HepG2 (cell line): ENCODE data around the gene ST6GALNAC3. TPM values are rescaled to one million over a fixed set of nuclear protein-coding genes. Genes with fewer than 3 reads are reported as not detected.

ENCODE experiments used
- ATAC-seq: fragments of 200-7000 bp; cut with Tn5 transposase; 3 replicates; pipeline ENCODE4 v1.9.1; 2020; ENCODE audit warnings: mild to moderate bottlenecking, moderate library complexity
- Bru-seq: library from RNA; stranded (reverse); fragments of 400-500 nt; gene quantifications from one replicate; lab custom pipeline; 2021; lab: Mats Ljungman, UMichigan
- BruChase-seq, 2 experiments: library from RNA; stranded (reverse); fragments of 400-500 nt; gene quantifications; one replicate each; lab custom pipeline; 2021; lab: Mats Ljungman, UMichigan
- BruUV-seq: library from RNA; stranded (reverse); fragments of 400-500 nt; replicated peaks from 2 replicates; lab custom pipeline; 2021; lab: Mats Ljungman, UMichigan
- CTCF ChIA-PET: fragments of 300-600 bp; formaldehyde crosslinking; extraction: SDS; loops from one replicate; lab custom pipeline; 2021; ENCODE audit warnings: low total read pairs, inconsistent platforms, low intra/inter-chr PET ratio; lab: Yijun Ruan, JAX
- POLR2A ChIA-PET: fragments of 350-600 bp; sonication (Branson Sonifier 250); formaldehyde crosslinking; loops from one replicate; lab custom pipeline; 2020; ENCODE audit warnings: antibody characterized with exemption, inconsistent platforms; lab: Yijun Ruan, JAX
- DNase-seq: peaks from one replicate; pipeline ENCODE4 v3.0.0-alpha.2; 2015; ENCODE audit warnings: low spot score
- FAIRE-seq: peaks from 3 replicates; lab custom pipeline; 2011; peaks lifted over from hg19 to GRCh38; lab: Jason Lieb, UNC
- H2AFZ ChIP-seq: one replicate; pipeline ENCODE4 v1.6.1; 2011; ENCODE audit warnings: low read length, inconsistent platforms
- H3K27ac ChIP-seq: fragments of 300-600 bp; 3 replicates; pipeline ENCODE4 v1.8.0; 2011; ENCODE audit warnings: mixed run types, mild to moderate bottlenecking, mixed read lengths, low read length, inconsistent platforms; ENCODE audit not compliant: insufficient read depth; ENCODE audit errors: extremely low read length
- H3K27me3 ChIP-seq, 2 experiments: fragments of 200-600 bp in 1 of 2; 2 replicates in 1 of 2; 3 replicates in 1 of 2; pipeline versions ENCODE4 v1.6.0 to v1.8.0; 2011; ENCODE audit warnings: low read length in 2 of 2, mild to moderate bottlenecking in 2 of 2, moderate library complexity in 2 of 2, inconsistent platforms in 1 of 2; ENCODE audit not compliant: insufficient read depth in 2 of 2, control insufficient read depth in 1 of 2
- H3K36me3 ChIP-seq, 2 experiments: fragments of 200-600 bp in 1 of 2; replicated peaks in 1 of 2; 2 replicates in 1 of 2; 3 replicates in 1 of 2; pipeline versions ENCODE4 v1.5.1 to v1.8.0; 2011; ENCODE audit warnings: low read length in 2 of 2, inconsistent platforms in 1 of 2; ENCODE audit not compliant: insufficient read depth in 2 of 2, control insufficient read depth in 1 of 2
- H3K4me1 ChIP-seq: 2 replicates; pipeline ENCODE4 v1.5.1; 2012; ENCODE audit warnings: low read length, inconsistent platforms; ENCODE audit not compliant: insufficient read depth
- H3K4me2 ChIP-seq: 2 replicates; pipeline ENCODE4 v1.6.0; 2011; ENCODE audit warnings: low read depth, low read length, inconsistent platforms
- H3K4me3 ChIP-seq, 3 experiments: fragments of 200-600 bp in 1 of 3; sonication (generic), shearing (Covaris generic) in 1 of 3; replicated peaks in 1 of 3; 2 replicates each; pipeline ENCODE4 v1.5.1; 2011 to 2016; ENCODE audit warnings: low read length in 3 of 3, inconsistent platforms in 2 of 3, low read depth in 2 of 3, mild to moderate bottlenecking in 2 of 3, control low read depth in 1 of 3, mixed read lengths in 1 of 3; ENCODE audit not compliant: insufficient read depth in 1 of 3
- H3K79me2 ChIP-seq: one replicate; pipeline ENCODE4 v1.6.1; 2011; ENCODE audit warnings: low read length, inconsistent platforms; ENCODE audit not compliant: insufficient read depth
- H3K9ac ChIP-seq: 2 replicates; pipeline ENCODE4 v1.6.0; 2011; ENCODE audit warnings: mild to moderate bottlenecking, low read depth, low read length, inconsistent platforms; ENCODE audit not compliant: insufficient read depth
- H3K9me3 ChIP-seq: 2 replicates; pipeline ENCODE4 v1.5.1; 2012; ENCODE audit warnings: mild to moderate bottlenecking, low read length
- H4K20me1 ChIP-seq: 2 replicates; pipeline ENCODE4 v1.6.0; 2011; ENCODE audit warnings: inconsistent platforms, mild to moderate bottlenecking, low read length, moderate library complexity; ENCODE audit not compliant: insufficient read depth
- ARNT ChIP-seq: fragments of 450-650 bp; IDR thresholded peaks from 2 replicates; pipeline ENCODE4 v1.6.1; 2017
- ARNT2 ChIP-seq: sonication (generic); formaldehyde crosslinking; IDR thresholded peaks from 2 replicates; pipeline ENCODE4 v1.8.0; 2022; ENCODE audit warnings: mild to moderate bottlenecking, low read depth, missing genetic modification reagents, moderate library complexity
- BHLHE40 ChIP-seq: IDR thresholded peaks from 2 replicates; pipeline ENCODE4 v1.6.1; 2011; ENCODE audit warnings: low read length, improper control_type of control experiment
- GABPB1 ChIP-seq: IDR thresholded peaks from 2 replicates; pipeline ENCODE4 v1.6.1; 2016; ENCODE audit warnings: mild to moderate bottlenecking, missing genetic modification reagents, moderate library complexity, missing compliant biosample characterization
- HES4 ChIP-seq: sonication (generic); formaldehyde crosslinking; IDR thresholded peaks from 2 replicates; pipeline ENCODE4 v1.9.0; 2021; ENCODE audit warnings: mild to moderate bottlenecking, missing genetic modification reagents, borderline replicate concordance
- HNF1A ChIP-seq, 2 experiments: sonication (generic) in 1 of 2; formaldehyde crosslinking in 1 of 2; IDR thresholded peaks; 2 replicates each; pipeline versions ENCODE4 v1.4.0 to v1.6.1; 2016 to 2020; ENCODE audit warnings: borderline replicate concordance in 1 of 2, low read depth in 1 of 2, mild to moderate bottlenecking in 1 of 2, missing genetic modification reagents in 1 of 2
- MEIS2 ChIP-seq: sonication (generic); formaldehyde crosslinking; IDR thresholded peaks from 2 replicates; pipeline ENCODE4 v1.9.0; 2021; ENCODE audit warnings: mild to moderate bottlenecking, missing genetic modification reagents
- SRF ChIP-seq: IDR thresholded peaks from 2 replicates; pipeline ENCODE4 v1.6.1; 2011; ENCODE audit warnings: mild to moderate bottlenecking, low read depth, low read length, moderate library complexity
- ZBTB14 ChIP-seq: sonication (generic); formaldehyde crosslinking; IDR thresholded peaks from 2 replicates; pipeline ENCODE4 v1.4.0; 2020; ENCODE audit warnings: missing genetic modification reagents
- ZNF777 ChIP-seq: sonication (generic); formaldehyde crosslinking; IDR thresholded peaks from 2 replicates; pipeline ENCODE4 v1.4.0; 2020; ENCODE audit warnings: missing genetic modification reagents
- ZSCAN21 ChIP-seq: sonication (generic); formaldehyde crosslinking; IDR thresholded peaks from 2 replicates; pipeline ENCODE4 v1.8.0; 2022; ENCODE audit warnings: mild to moderate bottlenecking, missing genetic modification reagents, moderate library complexity, borderline replicate concordance
- ZSCAN9 ChIP-seq: IDR thresholded peaks from 2 replicates; pipeline ENCODE4 v1.6.1; 2016; ENCODE audit warnings: borderline replicate concordance
- WGBS: methylation state at CpG from one replicate; pipeline ENCODE4 v1.1.6; 2017; ENCODE audit warnings: low lambda C conversion rate; 5-methylcytosine and 5-hydroxymethylcytosine counted together
- in situ Hi-C: cut with HindIII; loops from 2 replicates; pipeline ENCODE4 v1.10.0; 2017; ENCODE audit warnings: low pct_unique_long_range_greater_than_20kb; ENCODE audit not compliant: extremely low pct_ligation_motif_present
- intact Hi-C: fragments of 100-400 bp; cut with micrococcal nuclease; formaldehyde crosslinking; loops from one replicate; pipeline ENCODE4 v1.10.0; 2022; ENCODE audit not compliant: unreplicated experiment
- long read RNA-seq, 2 experiments: library from RNA in 1 of 2; library from polyadenylated mRNA in 1 of 2; stranded (forward) in 1 of 2; unstranded in 1 of 2; transcript quantifications; one replicate each; pipeline ENCODE4 v2.0.0, GENCODE V29; 2019 to 2022
- polyA minus RNA-seq, 3 experiments: library from RNA; depleted of rRNA, polyadenylated mRNA; stranded (reverse); fragments of >200 nt; gene quantifications; 2 replicates each; pipeline ENCODE4 v1.2.3, GENCODE V29; 2011; ENCODE audit warnings: low replicate concordance in 1 of 3
- polyA plus RNA-seq, 8 experiments: library from polyadenylated mRNA; depleted of rRNA in 3 of 8; stranded (reverse) in 7 of 8; unstranded in 1 of 8; fragments of >200 nt; fragmentation: Illumina TruSeq in 4 of 8; extraction: Trizol in 4 of 8; gene quantifications; 2 replicates each; pipeline versions ENCODE4 v1.2.1 to v1.2.3, GENCODE V29; 2011 to 2016; ENCODE audit warnings: low read depth in 4 of 8, missing spikeins in 1 of 8, mixed read lengths in 1 of 8; ENCODE audit not compliant: insufficient read depth in 1 of 8
- total RNA-seq, 5 experiments: library from RNA; depleted of rRNA; stranded (reverse); fragments of >200 nt; fragmentation: Illumina TruSeq; extraction: Trizol; gene quantifications; 2 replicates each; pipeline ENCODE4 v1.2.3, GENCODE V29; 2016; ENCODE audit warnings: low read depth in 1 of 5

ST6GALNAC3 gene
- total RNA-seq (2016; rRNA removed; fragmentation: Illumina TruSeq; extraction: Trizol) (not detected in 2 replicates), polyA plus RNA-seq (2011; rRNA removed) (not detected in 2 replicates), polyA minus RNA-seq (2011; rRNA and poly(A)+ RNA removed; ENCODE audit: low replicate concordance) (not detected in 2 replicates), Bru-seq, nascent RNA (percentile 2 among the genes with signal in this experiment), BruChase-seq, experiment 1, labeled RNA remaining after a 6-hour chase (percentile 1 among the genes with signal in this experiment), BruChase-seq, experiment 2, labeled RNA remaining after a 2-hour chase (percentile 1 among the genes with signal in this experiment)
- total RNA-seq (2016; cell fraction: cytosol; rRNA removed; fragmentation: Illumina TruSeq; extraction: Trizol; ENCODE audit: low read depth): not detected in 2 replicates
- not detected in 2 replicates for total RNA-seq (2016; cell fraction: insoluble cytoplasmic fraction; rRNA removed; fragmentation: Illumina TruSeq; extraction: Trizol)
- total RNA-seq (2016; cell fraction: membrane; rRNA removed; fragmentation: Illumina TruSeq; extraction: Trizol): not detected in 2 replicates
- total RNA-seq (2016; cell fraction: nucleus; rRNA removed; fragmentation: Illumina TruSeq; extraction: Trizol): not detected in 2 replicates
- polyA plus RNA-seq (2011; cell fraction: cytosol; rRNA removed): not detected in 2 replicates
- polyA plus RNA-seq (2011; cell fraction: nucleus; rRNA removed): not detected in 2 replicates
- not detected in 2 replicates for polyA plus RNA-seq (2012)
- polyA plus RNA-seq (2016; cell fraction: cytosol; fragmentation: Illumina TruSeq; extraction: Trizol; ENCODE audit: low read depth): not detected in 2 replicates
- not detected in 2 replicates for polyA plus RNA-seq (2016; cell fraction: insoluble cytoplasmic fraction; fragmentation: Illumina TruSeq; extraction: Trizol; ENCODE audit: low read depth)
- not detected in 2 replicates for polyA plus RNA-seq (2016; cell fraction: membrane; fragmentation: Illumina TruSeq; extraction: Trizol; ENCODE audit: low read depth)
- not detected in 2 replicates for polyA plus RNA-seq (2016; cell fraction: nucleus; fragmentation: Illumina TruSeq; extraction: Trizol; ENCODE audit: insufficient read depth, low read depth)
- polyA minus RNA-seq (2011; cell fraction: cytosol; rRNA and poly(A)+ RNA removed): not detected in 2 replicates
- polyA minus RNA-seq (2011; cell fraction: nucleus; rRNA and poly(A)+ RNA removed): not detected in 2 replicates
- long read RNA-seq, experiment 1: 0 reads
- long read RNA-seq, experiment 2: 0 reads

- Histone ChIP-seq H3K4me3 (peak within 1 kb of the TSS in 2 of 3 experiments; percentile 23 to 52; a peak in 2 of 6 replicates), H3K9ac (no peak within 1 kb of the TSS), H3K27me3 (peaks cover 0 to 22% of the 10 kb centered on the region in 2 experiments; a peak in 2 of 5 replicates), H2AFZ (no peak within 1 kb of the TSS), H3K36me3 (no peaks in the 10 kb centered on the region), H4K20me1 (no peaks in the 10 kb centered on the region), H3K27ac (no peak within 1 kb of the TSS), H3K4me1 (0 out of 2 replicates have a peak, but pooled peaks cover 5% of the 10 kb centered on the region), H3K79me2 (no peaks in the 10 kb centered on the region), H3K4me2 (peak within 1 kb of the TSS; percentile 62), H3K9me3 (no peaks in the 10 kb centered on the region)
- FAIRE-seq: no peak
- DNase-seq: peak; percentile 7
- in situ Hi-C loops (no loop called here), intact Hi-C loops (no loop called here)
- 19% methylated on average over 29 of the region's 59 CpGs for WGBS
- CTCF ChIA-PET: no interaction called here
- POLR2A ChIA-PET: no interaction called here
- BruUV-seq: no TSS peak
- peak; percentile 94 for ATAC-seq
- TF ChIP-seq ARNT (no peak), ARNT2 (no peak), ZSCAN9 (CRISPR knock-in tag) (no peak), GABPB1 (CRISPR knock-in tag) (peak; percentile 40; the same call in 1 of the 2 replicates), HNF1A (IDR thresholded peaks at IDR 0.05; ENCODE audit: low read depth) (no peak), HNF1A (CRISPR knock-in tag; IDR thresholded peaks at IDR 0.05; ENCODE audit: borderline replicate concordance) (no peak), BHLHE40 (peak; percentile 73), SRF (no peak), MEIS2 (no peak), ZNF777 (peak; percentile 51; the same call in 1 of the 2 replicates), ZSCAN21 (CRISPR knock-in tag) (no peak), ZBTB14 (no peak), HES4 (CRISPR knock-in tag) (0 out of 2 replicates have a peak, but pooled peaks have one; percentile 26)
Measured at GRCh38 chr1:76074321-76075187, at the start of gene ST6GALNAC3. Gene ST6GALNAC3 (plus strand): TSS chr1:76074746.
